Effector CD4-positive, alpha-beta T cell (primary cell): ENCODE data around the gene CAAP1.
"Not testable (repeated sequence)": the region's sequence is repeated elsewhere in the genome, so short reads cannot be mapped to it uniquely, and the experiment has no call there.

Experiments used
- DNase-seq: peaks from one replicate; pipeline ENCODE4 v3.0.0-alpha.2; 2020
- total RNA-seq: gene quantifications from one replicate; lab custom pipeline; 2026; lab: John Stamatoyannopoulos, UW

Gene CAAP1
- 25.0 reads per million, percentile 52 among the genes with 10 or more reads in this experiment for total RNA-seq

- DNase-seq: peak; percentile 90
Observed at GRCh38 chr9:26892251-26893029, at the start of gene CAAP1. Gene CAAP1 (minus strand): TSS chr9:26892802. CDS start chr9:26892715, 87 bp downstream.

GRCh38 chr9:26940779-26941178 is 48.2 kb upstream of the CAAP1 start:
- no peak for DNase-seq

GRCh38 chr9:26939955-26940711 is 47.5 kb upstream of the CAAP1 start:
- DNase-seq: no peak

- DNase-seq: no peak
Observed at GRCh38 chr9:26937816-26938371, 45.3 kb upstream of the CAAP1 start.

- DNase-seq: no peak
Observed at GRCh38 chr9:26935847-26936246, 43.2 kb upstream of the CAAP1 start.

GRCh38 chr9:26928902-26929495 is 36.4 kb upstream of the CAAP1 start:
- no peak for DNase-seq

- DNase-seq: no peak
Observed at GRCh38 chr9:26925609-26926008, 33.0 kb upstream of the CAAP1 start.

- no peak for DNase-seq
Observed at GRCh38 chr9:26919698-26920097, 27.1 kb upstream of the CAAP1 start.

GRCh38 chr9:26913138-26913668 is 20.6 kb upstream of the CAAP1 start:
- no peak for DNase-seq

- no peak for DNase-seq
Observed at GRCh38 chr9:26904671-26905070, 12.1 kb upstream of the CAAP1 start.

GRCh38 chr9:26904070-26904469 is 11.5 kb upstream of the CAAP1 start:
- DNase-seq: no peak

GRCh38 chr9:26893030-26893676 is 551 bp upstream of the CAAP1 start:
- no peak for DNase-seq

- DNase-seq: no peak
Observed at GRCh38 chr9:26891726-26892125, 876 bp downstream of the CAAP1 start.

- no peak for DNase-seq
Observed at GRCh38 chr9:26888271-26888670, 4.3 kb downstream of the CAAP1 start.

- no peak for DNase-seq
Observed at GRCh38 chr9:26882154-26882553, 10.4 kb downstream of the CAAP1 start.

- DNase-seq: no peak
Observed at GRCh38 chr9:26880262-26880661, 12.3 kb downstream of the CAAP1 start.

GRCh38 chr9:26875155-26875554 is 17.4 kb downstream of the CAAP1 start:
- DNase-seq: not testable (repeated sequence)

GRCh38 chr9:26870292-26870691 is 22.3 kb downstream of the CAAP1 start:
- no peak for DNase-seq

- DNase-seq: no peak
Observed at GRCh38 chr9:26863074-26863473, 29.5 kb downstream of the CAAP1 start.

GRCh38 chr9:26856413-26857032 is 36.1 kb downstream of the CAAP1 start:
- DNase-seq: no peak

- no peak for DNase-seq
Observed at GRCh38 chr9:26850995-26851394, 41.6 kb downstream of the CAAP1 start.

- no peak for DNase-seq
Observed at GRCh38 chr9:26833792-26834191, 58.8 kb downstream of the CAAP1 start.
